Mesothelial cell of epicardium (in vitro differentiated cells): ENCODE measurements around the gene MAP2K1. TPM values are rescaled to one million over a fixed set of nuclear protein-coding genes. Genes with fewer than 3 reads are reported as not detected.

Source experiments
- DNase-seq, 2 experiments: peaks; one replicate each; pipeline ENCODE4 v3.0.0; 2021; ENCODE audit warnings: low spot score in 2 of 2; ENCODE audit not compliant: unreplicated experiment in 2 of 2
- H3K27ac Mint-ChIP-seq: 2 replicates; pipeline ENCODE4 v1.8.0; 2021; ENCODE audit warnings: mixed read lengths
- H3K27me3 Mint-ChIP-seq: 2 replicates; pipeline ENCODE4 v1.8.0; 2021; ENCODE audit warnings: low read depth, mixed read lengths
- H3K36me3 Mint-ChIP-seq: 2 replicates; pipeline ENCODE4 v1.8.0; 2021; ENCODE audit warnings: mixed read lengths
- H3K4me1 Mint-ChIP-seq: 2 replicates; pipeline ENCODE4 v1.8.0; 2021; ENCODE audit warnings: mixed read lengths
- H3K4me3 Mint-ChIP-seq: 2 replicates; pipeline ENCODE4 v1.8.0; 2021; ENCODE audit warnings: mild to moderate bottlenecking, moderate library complexity, mixed read lengths
- H3K9me3 Mint-ChIP-seq: 2 replicates; pipeline ENCODE4 v1.8.0; 2021; ENCODE audit warnings: mixed read lengths
- total RNA-seq: library from RNA; stranded (reverse); gene quantifications from 3 replicates; pipeline ENCODE4 v1.2.1, GENCODE V29; 2021
- TF ChIP-seq, protein P1 (sequence below): fragments of 200-600 bp; sonication (generic); IDR thresholded peaks from one replicate; pipeline ENCODE4 v1.5.0; 2021; ENCODE audit warnings: antibody characterized with exemption; ENCODE audit not compliant: unreplicated experiment

MAP2K1 gene
- total RNA-seq, 1 donor from 2014 or later, result 27.6 TPM

GRCh38 chr15:66429546-66429945, 42.8 kb downstream of the MAP2K1 start:
- H3K27ac Mint-ChIP-seq, result no peak overlapping the region

DNA sequence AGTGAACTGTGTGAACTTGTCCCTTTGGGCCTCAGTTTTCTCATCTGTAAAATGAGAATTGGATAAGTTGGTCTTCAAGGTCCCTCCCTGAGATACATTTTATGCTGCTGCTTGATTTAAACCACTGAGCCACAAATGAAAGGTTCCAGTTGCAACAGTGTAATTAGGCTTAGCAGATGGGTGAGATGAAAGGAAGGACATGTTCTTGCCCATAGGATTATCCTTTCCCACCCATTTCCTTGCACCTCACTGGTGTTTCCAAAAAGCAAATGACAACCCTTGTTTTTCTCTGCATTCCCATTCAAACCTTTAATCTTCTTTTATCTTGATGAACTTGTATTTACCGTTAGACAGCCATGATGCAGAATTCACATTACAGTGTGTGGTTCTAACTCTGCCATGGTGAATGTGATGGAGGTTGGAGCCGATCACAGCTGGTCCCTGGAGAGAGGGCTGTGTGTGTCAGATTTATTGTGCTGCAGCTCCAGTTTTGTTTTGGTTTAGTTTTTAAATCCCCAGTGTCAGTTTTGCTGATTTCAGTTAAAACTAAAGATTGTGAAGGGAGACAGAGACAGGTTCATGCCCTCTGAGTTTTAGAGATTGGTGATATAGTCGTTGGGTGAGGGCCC, 44.0 kb downstream of the MAP2K1 start:
- no peak for DNase-seq
- H3K9me3 Mint-ChIP-seq, result no peaks in the 10 kb centered on the region
- H3K27ac Mint-ChIP-seq, result no peak overlapping the region
- H3K4me3 Mint-ChIP-seq, result no peak overlapping the region
- TF ChIP-seq, protein P1, sequence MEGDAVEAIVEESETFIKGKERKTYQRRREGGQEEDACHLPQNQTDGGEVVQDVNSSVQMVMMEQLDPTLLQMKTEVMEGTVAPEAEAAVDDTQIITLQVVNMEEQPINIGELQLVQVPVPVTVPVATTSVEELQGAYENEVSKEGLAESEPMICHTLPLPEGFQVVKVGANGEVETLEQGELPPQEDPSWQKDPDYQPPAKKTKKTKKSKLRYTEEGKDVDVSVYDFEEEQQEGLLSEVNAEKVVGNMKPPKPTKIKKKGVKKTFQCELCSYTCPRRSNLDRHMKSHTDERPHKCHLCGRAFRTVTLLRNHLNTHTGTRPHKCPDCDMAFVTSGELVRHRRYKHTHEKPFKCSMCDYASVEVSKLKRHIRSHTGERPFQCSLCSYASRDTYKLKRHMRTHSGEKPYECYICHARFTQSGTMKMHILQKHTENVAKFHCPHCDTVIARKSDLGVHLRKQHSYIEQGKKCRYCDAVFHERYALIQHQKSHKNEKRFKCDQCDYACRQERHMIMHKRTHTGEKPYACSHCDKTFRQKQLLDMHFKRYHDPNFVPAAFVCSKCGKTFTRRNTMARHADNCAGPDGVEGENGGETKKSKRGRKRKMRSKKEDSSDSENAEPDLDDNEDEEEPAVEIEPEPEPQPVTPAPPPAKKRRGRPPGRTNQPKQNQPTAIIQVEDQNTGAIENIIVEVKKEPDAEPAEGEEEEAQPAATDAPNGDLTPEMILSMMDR, result no peak
- H3K4me1 Mint-ChIP-seq, result peaks cover 5% of the 10 kb centered on the region
- peaks cover 3% of the 10 kb centered on the region for H3K36me3 Mint-ChIP-seq
- no peaks in the 10 kb centered on the region for H3K27me3 Mint-ChIP-seq

More at GRCh38 chr15:66429546-66429945, 42.8 kb downstream of the MAP2K1 start:
- no peaks in the 10 kb centered on the region for H3K27me3 Mint-ChIP-seq
- H3K4me1 Mint-ChIP-seq, result peaks cover 5% of the 10 kb centered on the region
- no peak for DNase-seq
- H3K36me3 Mint-ChIP-seq, result peaks cover 2% of the 10 kb centered on the region
- no peaks in the 10 kb centered on the region for H3K9me3 Mint-ChIP-seq
- TF ChIP-seq, protein P1, result no peak
- H3K4me3 Mint-ChIP-seq, result no peak overlapping the region

GRCh38 chr15:66433726-66434125, 47.0 kb downstream of the MAP2K1 start:
- no peak for DNase-seq
- Mint-ChIP-seq H3K27me3 (no peaks in the 10 kb centered on the region), H3K4me1 (peaks cover 5% of the 10 kb centered on the region), H3K9me3 (no peaks in the 10 kb centered on the region), H3K4me3 (no peak overlapping the region), H3K36me3 (peaks cover 15% of the 10 kb centered on the region), H3K27ac (no peak overlapping the region)
- TF ChIP-seq, protein P1, result no peak

DNA sequence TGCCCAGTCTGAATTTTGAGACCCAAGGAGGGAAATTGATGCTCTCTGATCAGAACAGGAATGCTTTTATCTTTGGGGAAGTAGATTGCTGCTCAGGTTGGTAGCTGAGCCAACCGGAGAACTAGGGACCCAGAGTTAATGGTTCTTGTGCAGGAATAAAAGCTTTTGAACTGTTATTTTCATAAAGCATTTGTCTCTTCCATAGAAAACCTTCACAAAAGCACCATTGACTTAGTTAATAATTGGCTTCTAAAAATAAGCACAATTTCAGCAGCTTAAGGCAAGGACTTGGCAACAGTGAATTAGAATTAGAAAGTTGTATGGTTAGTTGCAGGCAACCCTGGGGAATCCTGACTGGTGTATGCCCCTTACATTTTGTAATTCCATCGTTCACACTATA, 53.8 kb downstream of the MAP2K1 start:
- Mint-ChIP-seq H3K9me3 (no peaks in the 10 kb centered on the region), H3K4me3 (no peak overlapping the region), H3K27ac (no peak overlapping the region), H3K36me3 (peaks cover 23% of the 10 kb centered on the region), H3K27me3 (no peaks in the 10 kb centered on the region), H3K4me1 (no peaks in the 10 kb centered on the region)
- TF ChIP-seq, protein P1, result no peak
- no peak for DNase-seq

DNA sequence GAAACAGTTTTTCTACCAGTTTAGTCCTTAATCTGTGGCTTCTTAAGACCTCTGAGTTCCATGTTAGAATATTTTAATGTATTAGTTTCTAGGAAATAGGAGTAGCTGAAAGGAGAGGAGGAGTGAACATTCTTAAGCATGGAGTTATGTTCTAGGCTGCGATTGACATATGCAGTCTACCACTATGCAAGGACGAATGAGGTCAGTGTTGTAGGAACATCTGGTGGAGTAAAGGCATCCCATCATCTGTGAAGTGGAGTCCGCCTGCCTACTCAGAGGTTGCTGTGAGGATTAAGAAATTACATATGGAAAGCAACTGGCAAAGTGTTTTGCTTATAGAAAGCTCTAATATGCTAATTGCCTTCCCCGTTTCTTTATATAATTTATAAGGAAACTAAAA, 65.7 kb downstream of the MAP2K1 start:
- DNase-seq, result no peak
- Mint-ChIP-seq H3K4me3 (no peak overlapping the region), H3K27ac (no peak overlapping the region), H3K4me1 (no peaks in the 10 kb centered on the region), H3K36me3 (peaks cover 13% of the 10 kb centered on the region), H3K27me3 (no peaks in the 10 kb centered on the region), H3K9me3 (no peaks in the 10 kb centered on the region)
- TF ChIP-seq, protein P1, result no peak
